Measurements from ENCODE around the gene BLVRA.

GRCh38 chr7:43825391-43825808 lies 66.9 kb downstream of the BLVRA start:
- TF ChIP-seq CTCF (IDR thresholded peaks at IDR 0.05) (no peak), EP300 (IDR thresholded peaks at IDR 0.05) (no peak), POLR2A (IDR thresholded peaks at IDR 0.05; ENCODE audit: low read depth) (no peak)
